ENCODE measurements around the gene MSANTD2. TPM values are rescaled to one million over a fixed set of nuclear protein-coding genes. Genes with fewer than 3 reads are reported as not detected.

MSANTD2 gene
- total and polyA plus RNA-seq, 3 donors from 2014 or later = 7.4 to 19.1 (median 11.3) TPM

DNA sequence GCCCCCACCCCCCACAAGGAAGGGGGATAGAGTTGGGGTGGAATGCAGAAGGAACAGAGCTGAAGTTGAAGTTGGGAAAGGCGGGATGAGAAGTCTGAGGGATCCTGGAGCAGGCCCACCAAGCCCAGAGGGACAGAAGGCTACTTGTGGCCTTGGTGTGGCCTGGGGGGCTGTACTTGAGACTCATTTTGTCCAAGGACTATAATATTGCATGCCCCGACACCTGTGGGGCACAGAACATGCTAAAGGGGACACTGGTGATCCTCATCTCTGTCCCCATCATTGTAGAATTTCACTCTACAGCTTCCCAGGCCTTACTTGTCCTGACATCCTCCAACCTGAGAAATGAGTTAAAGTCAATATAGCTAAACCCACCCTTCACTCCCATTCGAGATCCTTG lies 39.4 kb downstream of the MSANTD2 start:
- TF ChIP-seq POLR2A (IDR thresholded peaks at IDR 0.05) = no peak
- TF ChIP-seq, protein P1, sequence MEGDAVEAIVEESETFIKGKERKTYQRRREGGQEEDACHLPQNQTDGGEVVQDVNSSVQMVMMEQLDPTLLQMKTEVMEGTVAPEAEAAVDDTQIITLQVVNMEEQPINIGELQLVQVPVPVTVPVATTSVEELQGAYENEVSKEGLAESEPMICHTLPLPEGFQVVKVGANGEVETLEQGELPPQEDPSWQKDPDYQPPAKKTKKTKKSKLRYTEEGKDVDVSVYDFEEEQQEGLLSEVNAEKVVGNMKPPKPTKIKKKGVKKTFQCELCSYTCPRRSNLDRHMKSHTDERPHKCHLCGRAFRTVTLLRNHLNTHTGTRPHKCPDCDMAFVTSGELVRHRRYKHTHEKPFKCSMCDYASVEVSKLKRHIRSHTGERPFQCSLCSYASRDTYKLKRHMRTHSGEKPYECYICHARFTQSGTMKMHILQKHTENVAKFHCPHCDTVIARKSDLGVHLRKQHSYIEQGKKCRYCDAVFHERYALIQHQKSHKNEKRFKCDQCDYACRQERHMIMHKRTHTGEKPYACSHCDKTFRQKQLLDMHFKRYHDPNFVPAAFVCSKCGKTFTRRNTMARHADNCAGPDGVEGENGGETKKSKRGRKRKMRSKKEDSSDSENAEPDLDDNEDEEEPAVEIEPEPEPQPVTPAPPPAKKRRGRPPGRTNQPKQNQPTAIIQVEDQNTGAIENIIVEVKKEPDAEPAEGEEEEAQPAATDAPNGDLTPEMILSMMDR (IDR thresholded peaks at IDR 0.05) = no peak
- 54 to 62% methylated on average over 3 of the region's 3 CpGs for WGBS, 2 donors
- H3K36me3 ChIP-seq (ENCODE audit: low read depth, missing control alignments) = no peaks in the 10 kb centered on the region
- DNase-seq = no peak
- H3K4me1 ChIP-seq = peaks cover 22% of the 10 kb centered on the region
- intact Hi-C loops (cut with DNase I; ENCODE audit: low total_unique reads) = loop anchor here (10.0 kb wide), 2 partner anchors 74 to 86 kb away; partner anchors contain the start of genes SIAE and SPA17
- H3K27me3 ChIP-seq = no peaks in the 10 kb centered on the region
- peak overlapping the region in 1 of 2 donors; percentile 10 for H3K4me3 ChIP-seq
- H3K9me3 ChIP-seq = no peaks in the 10 kb centered on the region
- H3K27ac ChIP-seq = peak overlapping the region in 1 of 2 donors; percentile 12

DNA sequence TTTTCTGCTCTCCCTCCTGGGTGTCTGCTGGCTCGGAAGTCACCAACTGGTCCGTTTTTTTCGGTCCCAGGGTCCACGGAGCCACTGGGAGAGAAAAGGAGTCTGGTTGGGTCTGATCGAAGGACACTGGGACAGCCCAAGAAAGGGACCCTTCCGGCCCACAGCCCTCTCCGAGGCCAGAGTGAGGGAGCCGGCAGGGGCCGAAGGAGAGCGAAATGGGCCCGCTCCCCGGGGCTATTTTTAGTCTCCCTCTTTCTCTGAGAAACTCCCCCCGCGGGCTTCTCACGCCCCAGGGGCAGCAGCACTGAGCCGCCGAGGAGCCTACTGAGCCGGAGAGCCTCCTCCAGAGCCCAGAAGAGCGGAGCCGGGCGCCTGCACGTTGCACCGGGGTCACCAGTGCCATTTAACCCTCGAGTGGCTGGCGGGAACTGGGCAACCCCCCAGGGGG lies 40.0 kb downstream of the MSANTD2 start:
- no peak for DNase-seq
- H3K27me3 ChIP-seq = no peaks in the 10 kb centered on the region
- intact Hi-C loops (cut with DNase I; ENCODE audit: low total_unique reads) = loop anchor here (10.0 kb wide), 2 partner anchors 75 to 85 kb away; partner anchors contain the start of genes SIAE and SPA17
- 0 to 12% methylated on average over 10 to 25 of the region's 25 CpGs for WGBS, 2 donors
- no peaks in the 10 kb centered on the region for H3K36me3 ChIP-seq (ENCODE audit: low read depth, missing control alignments)
- peak overlapping the region in 1 of 2 donors; percentile 12 for H3K27ac ChIP-seq
- peaks cover 22% of the 10 kb centered on the region for H3K4me1 ChIP-seq
- no peak overlapping the region for H3K4me3 ChIP-seq
- no peaks in the 10 kb centered on the region for H3K9me3 ChIP-seq
- no peak for TF ChIP-seq POLR2A (IDR thresholded peaks at IDR 0.05)
- TF ChIP-seq, protein P1 (IDR thresholded peaks at IDR 0.05) = no peak

DNA sequence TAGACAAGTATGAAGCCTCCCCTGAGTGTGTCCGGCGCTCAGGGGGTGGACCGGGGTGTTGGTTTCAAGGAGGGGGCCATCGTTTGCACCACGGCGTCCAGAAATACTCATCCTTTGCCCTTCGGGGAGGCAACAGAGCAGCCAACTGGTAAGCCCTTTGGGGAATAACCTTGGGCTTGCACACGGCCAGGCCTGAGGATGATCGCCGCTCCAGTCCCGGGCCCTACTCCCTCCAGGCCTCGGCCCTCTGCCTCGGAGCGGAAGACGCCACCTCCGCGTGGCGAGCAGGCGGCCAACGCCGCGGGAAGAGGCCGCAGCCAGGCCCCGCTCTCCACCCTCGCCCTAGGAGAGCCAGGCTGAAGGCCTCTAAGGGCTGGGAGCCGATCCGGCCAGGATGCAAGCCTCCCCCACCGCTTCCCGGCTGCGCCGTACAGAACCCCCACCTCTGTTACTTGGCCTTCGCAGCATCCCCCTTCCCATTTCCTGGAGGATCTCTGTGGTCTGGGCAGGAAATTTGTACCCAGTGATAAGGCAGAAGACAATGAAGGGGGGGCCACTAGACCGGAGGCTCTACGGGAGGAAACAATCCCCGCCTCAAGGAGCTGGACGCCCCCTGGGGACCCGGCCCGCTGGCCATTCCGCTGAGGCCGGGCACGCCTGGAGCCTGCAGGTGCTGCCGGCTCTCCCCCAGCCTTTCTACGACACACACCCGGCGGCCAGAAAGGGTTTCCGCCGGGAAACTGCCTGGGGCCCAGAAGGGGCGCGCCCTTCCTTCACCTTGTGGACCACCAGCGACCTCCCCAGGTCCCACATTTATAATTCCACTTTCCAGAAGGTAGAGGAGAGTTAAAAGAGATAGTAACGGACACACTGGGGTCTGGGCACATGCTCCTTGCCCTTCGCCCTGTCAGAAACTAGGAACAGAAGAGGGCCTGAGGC lies 40.7 kb downstream of the MSANTD2 start:
- 6 to 11% methylated on average over 36 to 52 of the region's 52 CpGs for WGBS, 2 donors
- no peak for DNase-seq

DNA sequence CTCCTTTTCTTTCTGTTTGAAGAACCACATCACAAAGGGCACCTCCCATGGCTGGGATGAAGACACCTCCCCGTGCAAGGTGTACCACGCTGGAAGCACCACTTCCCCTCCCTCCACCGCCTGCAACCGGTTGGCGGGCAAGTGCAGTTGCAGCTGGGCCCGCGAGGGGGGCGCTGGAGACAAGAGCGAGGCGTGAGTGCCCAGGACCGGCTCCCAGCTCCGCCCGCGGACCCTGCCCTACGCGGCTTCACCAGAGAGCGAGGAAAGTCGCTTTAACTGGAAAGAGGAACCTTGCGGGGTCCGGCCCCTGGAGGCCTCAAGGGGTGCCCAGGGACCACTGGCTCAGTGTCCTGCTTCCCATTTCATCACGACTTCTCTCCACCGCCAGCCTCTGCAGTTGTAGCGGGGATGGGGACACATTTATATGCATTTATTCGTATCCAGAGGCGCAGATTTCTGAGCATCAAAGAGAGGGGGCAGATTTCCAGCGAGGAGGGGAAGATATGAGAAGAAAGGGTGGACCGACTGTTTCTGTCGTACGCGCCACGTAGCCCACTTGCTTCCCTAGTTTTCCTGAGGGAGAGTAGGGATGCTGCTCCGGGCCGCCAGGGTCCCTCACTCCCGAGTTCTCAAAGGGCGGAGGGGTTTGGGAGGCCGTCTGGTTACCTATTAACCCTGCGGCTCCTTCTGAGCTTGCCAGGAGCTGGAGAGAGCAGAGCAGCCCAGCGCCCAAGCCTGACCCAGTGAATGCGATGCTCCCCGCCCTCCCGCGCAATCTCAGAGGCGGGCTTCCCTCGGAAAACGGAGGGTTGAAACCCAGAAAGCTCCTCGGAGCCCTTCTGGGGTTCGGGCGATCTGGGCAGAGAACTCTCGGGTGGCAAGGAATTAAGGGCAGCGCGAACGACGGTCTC lies 41.6 kb downstream of the MSANTD2 start:
- peaks cover 22% of the 10 kb centered on the region for H3K4me1 ChIP-seq
- H3K36me3 ChIP-seq (ENCODE audit: low read depth, missing control alignments) = no peaks in the 10 kb centered on the region
- no peak overlapping the region for H3K27ac ChIP-seq
- TF ChIP-seq, protein P1 (IDR thresholded peaks at IDR 0.05) = peak; percentile 54 to 63 (median 61)
- no peak for TF ChIP-seq POLR2A (IDR thresholded peaks at IDR 0.05)
- no peaks in the 10 kb centered on the region for H3K9me3 ChIP-seq
- intact Hi-C loops (cut with DNase I; ENCODE audit: low total_unique reads) = no loop called here
- WGBS, 2 donors = 6 to 10% methylated on average over 22 to 53 of the region's 53 CpGs
- DNase-seq = peak; percentile 82
- H3K27me3 ChIP-seq = no peaks in the 10 kb centered on the region
- H3K4me3 ChIP-seq = peak overlapping the region in 1 of 2 donors; percentile 5

More for the DNA sequence above, 40.7 kb downstream of the MSANTD2 start:
- Histone ChIP-seq H3K4me1 (peaks cover 22% of the 10 kb centered on the region), H3K4me3 (peak overlapping the region in 1 of 2 donors; percentile 5), H3K27me3 (no peaks in the 10 kb centered on the region), H3K9me3 (no peaks in the 10 kb centered on the region), H3K27ac (peak overlapping the region in 1 of 2 donors; percentile 12), H3K36me3 (ENCODE audit: low read depth, missing control alignments) (no peaks in the 10 kb centered on the region)
- TF ChIP-seq, protein P1 (IDR thresholded peaks at IDR 0.05) = no peak
- TF ChIP-seq POLR2A (IDR thresholded peaks at IDR 0.05) = no peak
- intact Hi-C loops (cut with DNase I; ENCODE audit: low total_unique reads) = loop anchor here (10.0 kb wide), 2 partner anchors 75 to 85 kb away; partner anchors contain the start of genes SIAE and SPA17
